ENCODE results near the gene AFG1L.

Gene AFG1L

GRCh38 chr6:108464418-108465097, 169.7 kb downstream of the AFG1L start:
- no peak overlapping the region for H3K4me3 ChIP-seq (ENCODE audit: low read depth in 1 of 2, low read length in 2 of 2)
- no peak overlapping the region for H3K27ac ChIP-seq (ENCODE audit: low read depth, low read length)

GRCh38 chr6:108465098-108465495, 170.2 kb downstream of the AFG1L start:
- H3K27me3 ChIP-seq (ENCODE audit: control insufficient read depth in 1 of 2, insufficient read depth in 2 of 2, low read length in 2 of 2), result no peaks in the 10 kb centered on the region
- no peak overlapping the region for H3K9ac ChIP-seq (ENCODE audit: low read length)
- no peak overlapping the region for H3K27ac ChIP-seq (ENCODE audit: low read depth, low read length)
- no peaks in the 10 kb centered on the region for H3K4me1 ChIP-seq (ENCODE audit: insufficient read depth, low read length)
- no peaks in the 10 kb centered on the region for H3K36me3 ChIP-seq (ENCODE audit: insufficient read depth, low read length)
- no peak overlapping the region for H3K4me3 ChIP-seq (ENCODE audit: low read depth in 1 of 2, low read length in 2 of 2)
- H3K9me3 ChIP-seq (ENCODE audit: low read length), result no peaks in the 10 kb centered on the region

More at GRCh38 chr6:108464418-108465097, 169.7 kb downstream of the AFG1L start:
- Histone ChIP-seq H3K9ac (ENCODE audit: low read length) (no peak overlapping the region), H3K27me3 (ENCODE audit: control insufficient read depth in 1 of 2, insufficient read depth in 2 of 2, low read length in 2 of 2) (no peaks in the 10 kb centered on the region), H3K36me3 (ENCODE audit: insufficient read depth, low read length) (no peaks in the 10 kb centered on the region), H3K9me3 (ENCODE audit: low read length) (no peaks in the 10 kb centered on the region), H3K4me1 (ENCODE audit: insufficient read depth, low read length) (no peaks in the 10 kb centered on the region)

- H3K4me1 ChIP-seq (ENCODE audit: insufficient read depth, low read length), result no peaks in the 10 kb centered on the region
- no peak overlapping the region for H3K27ac ChIP-seq (ENCODE audit: low read depth, low read length)
- no peaks in the 10 kb centered on the region for H3K36me3 ChIP-seq (ENCODE audit: insufficient read depth, low read length)
- no peaks in the 10 kb centered on the region for H3K27me3 ChIP-seq (ENCODE audit: control insufficient read depth in 1 of 2, insufficient read depth in 2 of 2, low read length in 2 of 2)
- H3K9me3 ChIP-seq (ENCODE audit: low read length), result no peaks in the 10 kb centered on the region
- H3K4me3 ChIP-seq (ENCODE audit: low read depth in 1 of 2, low read length in 2 of 2), result no peak overlapping the region
- no peak overlapping the region for H3K9ac ChIP-seq (ENCODE audit: low read length)
Measured at GRCh38 chr6:108468346-108468745, 173.5 kb downstream of the AFG1L start.

- Histone ChIP-seq H3K9me3 (ENCODE audit: low read length) (no peaks in the 10 kb centered on the region), H3K36me3 (ENCODE audit: insufficient read depth, low read length) (no peaks in the 10 kb centered on the region), H3K9ac (ENCODE audit: low read length) (no peak overlapping the region), H3K4me1 (ENCODE audit: insufficient read depth, low read length) (no peaks in the 10 kb centered on the region), H3K27ac (ENCODE audit: low read depth, low read length) (no peak overlapping the region), H3K27me3 (ENCODE audit: control insufficient read depth in 1 of 2, insufficient read depth in 2 of 2, low read length in 2 of 2) (no peaks in the 10 kb centered on the region), H3K4me3 (ENCODE audit: low read depth in 1 of 2, low read length in 2 of 2) (no peak overlapping the region)
Measured at GRCh38 chr6:108469316-108469715, 174.5 kb downstream of the AFG1L start.

GRCh38 chr6:108473197-108473596, 178.3 kb downstream of the AFG1L start:
- Histone ChIP-seq H3K4me1 (ENCODE audit: insufficient read depth, low read length) (no peaks in the 10 kb centered on the region), H3K4me3 (ENCODE audit: low read depth in 1 of 2, low read length in 2 of 2) (no peak overlapping the region), H3K9ac (ENCODE audit: low read length) (no peak overlapping the region), H3K27me3 (ENCODE audit: control insufficient read depth in 1 of 2, insufficient read depth in 2 of 2, low read length in 2 of 2) (no peaks in the 10 kb centered on the region), H3K27ac (ENCODE audit: low read depth, low read length) (no peak overlapping the region), H3K9me3 (ENCODE audit: low read length) (no peaks in the 10 kb centered on the region), H3K36me3 (ENCODE audit: insufficient read depth, low read length) (no peaks in the 10 kb centered on the region)

- no peaks in the 10 kb centered on the region for H3K4me1 ChIP-seq (ENCODE audit: insufficient read depth, low read length)
- no peak overlapping the region for H3K27ac ChIP-seq (ENCODE audit: low read depth, low read length)
- H3K4me3 ChIP-seq (ENCODE audit: low read depth in 1 of 2, low read length in 2 of 2), result no peak overlapping the region
- no peaks in the 10 kb centered on the region for H3K9me3 ChIP-seq (ENCODE audit: low read length)
- no peaks in the 10 kb centered on the region for H3K27me3 ChIP-seq (ENCODE audit: control insufficient read depth in 1 of 2, insufficient read depth in 2 of 2, low read length in 2 of 2)
- H3K9ac ChIP-seq (ENCODE audit: low read length), result no peak overlapping the region
- H3K36me3 ChIP-seq (ENCODE audit: insufficient read depth, low read length), result no peaks in the 10 kb centered on the region
Measured at GRCh38 chr6:108476376-108476775, 181.5 kb downstream of the AFG1L start.

- H3K4me1 ChIP-seq (ENCODE audit: insufficient read depth, low read length), result no peaks in the 10 kb centered on the region
- no peaks in the 10 kb centered on the region for H3K9me3 ChIP-seq (ENCODE audit: low read length)
- H3K36me3 ChIP-seq (ENCODE audit: insufficient read depth, low read length), result no peaks in the 10 kb centered on the region
- H3K9ac ChIP-seq (ENCODE audit: low read length), result no peak overlapping the region
- no peaks in the 10 kb centered on the region for H3K27me3 ChIP-seq (ENCODE audit: control insufficient read depth in 1 of 2, insufficient read depth in 2 of 2, low read length in 2 of 2)
- H3K4me3 ChIP-seq (ENCODE audit: low read depth in 1 of 2, low read length in 2 of 2), result no peak overlapping the region
- H3K27ac ChIP-seq (ENCODE audit: low read depth, low read length), result no peak overlapping the region
Measured at GRCh38 chr6:108476847-108477430, 182.1 kb downstream of the AFG1L start.

- Histone ChIP-seq H3K27ac (ENCODE audit: low read depth, low read length) (no peak overlapping the region), H3K36me3 (ENCODE audit: insufficient read depth, low read length) (no peaks in the 10 kb centered on the region), H3K9me3 (ENCODE audit: low read length) (no peaks in the 10 kb centered on the region), H3K4me1 (ENCODE audit: insufficient read depth, low read length) (no peaks in the 10 kb centered on the region), H3K9ac (ENCODE audit: low read length) (no peak overlapping the region), H3K27me3 (ENCODE audit: control insufficient read depth in 1 of 2, insufficient read depth in 2 of 2, low read length in 2 of 2) (no peaks in the 10 kb centered on the region), H3K4me3 (ENCODE audit: low read depth in 1 of 2, low read length in 2 of 2) (no peak overlapping the region)
Measured at GRCh38 chr6:108482559-108482958, 187.7 kb downstream of the AFG1L start.

GRCh38 chr6:108484016-108484415, 189.2 kb downstream of the AFG1L start:
- H3K27me3 ChIP-seq (ENCODE audit: control insufficient read depth in 1 of 2, insufficient read depth in 2 of 2, low read length in 2 of 2), result no peaks in the 10 kb centered on the region
- no peak overlapping the region for H3K9ac ChIP-seq (ENCODE audit: low read length)
- H3K36me3 ChIP-seq (ENCODE audit: insufficient read depth, low read length), result no peaks in the 10 kb centered on the region
- H3K4me3 ChIP-seq (ENCODE audit: low read depth in 1 of 2, low read length in 2 of 2), result no peak overlapping the region
- no peaks in the 10 kb centered on the region for H3K4me1 ChIP-seq (ENCODE audit: insufficient read depth, low read length)
- no peak overlapping the region for H3K27ac ChIP-seq (ENCODE audit: low read depth, low read length)
- H3K9me3 ChIP-seq (ENCODE audit: low read length), result no peaks in the 10 kb centered on the region

GRCh38 chr6:108489699-108490098, 194.8 kb downstream of the AFG1L start:
- Histone ChIP-seq H3K27ac (ENCODE audit: low read depth, low read length) (no peak overlapping the region), H3K36me3 (ENCODE audit: insufficient read depth, low read length) (no peaks in the 10 kb centered on the region), H3K4me1 (ENCODE audit: insufficient read depth, low read length) (no peaks in the 10 kb centered on the region), H3K27me3 (ENCODE audit: control insufficient read depth in 1 of 2, insufficient read depth in 2 of 2, low read length in 2 of 2) (no peaks in the 10 kb centered on the region), H3K4me3 (ENCODE audit: low read depth in 1 of 2, low read length in 2 of 2) (no peak overlapping the region), H3K9me3 (ENCODE audit: low read length) (no peaks in the 10 kb centered on the region), H3K9ac (ENCODE audit: low read length) (no peak overlapping the region)

GRCh38 chr6:108492131-108492766, 197.4 kb downstream of the AFG1L start:
- Histone ChIP-seq H3K9me3 (ENCODE audit: low read length) (no peaks in the 10 kb centered on the region), H3K4me3 (ENCODE audit: low read depth in 1 of 2, low read length in 2 of 2) (no peak overlapping the region), H3K27me3 (ENCODE audit: control insufficient read depth in 1 of 2, insufficient read depth in 2 of 2, low read length in 2 of 2) (no peaks in the 10 kb centered on the region), H3K36me3 (ENCODE audit: insufficient read depth, low read length) (no peaks in the 10 kb centered on the region), H3K9ac (ENCODE audit: low read length) (no peak overlapping the region), H3K4me1 (ENCODE audit: insufficient read depth, low read length) (no peaks in the 10 kb centered on the region), H3K27ac (ENCODE audit: low read depth, low read length) (no peak overlapping the region)

GRCh38 chr6:108494434-108494833, 199.6 kb downstream of the AFG1L start:
- H3K27ac ChIP-seq (ENCODE audit: low read depth, low read length), result no peak overlapping the region

More at GRCh38 chr6:108494434-108494833, 199.6 kb downstream of the AFG1L start:
- Histone ChIP-seq H3K4me3 (ENCODE audit: low read depth in 1 of 2, low read length in 2 of 2) (no peak overlapping the region), H3K4me1 (ENCODE audit: insufficient read depth, low read length) (no peaks in the 10 kb centered on the region), H3K27me3 (ENCODE audit: control insufficient read depth in 1 of 2, insufficient read depth in 2 of 2, low read length in 2 of 2) (no peaks in the 10 kb centered on the region), H3K9me3 (ENCODE audit: low read length) (no peaks in the 10 kb centered on the region), H3K36me3 (ENCODE audit: insufficient read depth, low read length) (no peaks in the 10 kb centered on the region), H3K9ac (ENCODE audit: low read length) (no peak overlapping the region)

All from muscle layer of colon (tissue), 2 donors.